Activated T-cell treated with anti-CD3 and anti-CD28 coated beads, Interleukin-2, amount 50 U/mL, for 24 hours (primary cell): Measurements from ENCODE around the gene NKX1-1.

Experiments used
- DNase-seq: peaks from one replicate; pipeline ENCODE4 v3.0.0-alpha.2; 2020
- H3K27ac Mint-ChIP-seq: 2 replicates; pipeline ENCODE4 v1.8.0; 2020; ENCODE audit warnings: mild to moderate bottlenecking, mixed read lengths
- H3K27me3 Mint-ChIP-seq: 2 replicates; pipeline ENCODE4 v1.8.0; 2020; ENCODE audit warnings: mixed read lengths
- H3K36me3 Mint-ChIP-seq: 2 replicates; pipeline ENCODE4 v1.8.0; 2020; ENCODE audit warnings: low read depth, mixed read lengths
- H3K4me1 Mint-ChIP-seq: 2 replicates; pipeline ENCODE4 v1.8.0; 2020; ENCODE audit warnings: low read depth, mixed read lengths
- H3K4me3 Mint-ChIP-seq: 2 replicates; pipeline ENCODE4 v1.8.0; 2020; ENCODE audit warnings: mild to moderate bottlenecking, moderate library complexity, mixed read lengths
- H3K9me3 Mint-ChIP-seq: 2 replicates; pipeline ENCODE4 v1.8.0; 2020; ENCODE audit warnings: mixed read lengths

The NKX1-1 gene

GRCh38 chr4:1368421-1369090 lies 37.7 kb downstream of the NKX1-1 start:
- Mint-ChIP-seq H3K36me3 (peaks cover 52% of the 10 kb centered on the region), H3K4me1 (no peaks in the 10 kb centered on the region)

DNA sequence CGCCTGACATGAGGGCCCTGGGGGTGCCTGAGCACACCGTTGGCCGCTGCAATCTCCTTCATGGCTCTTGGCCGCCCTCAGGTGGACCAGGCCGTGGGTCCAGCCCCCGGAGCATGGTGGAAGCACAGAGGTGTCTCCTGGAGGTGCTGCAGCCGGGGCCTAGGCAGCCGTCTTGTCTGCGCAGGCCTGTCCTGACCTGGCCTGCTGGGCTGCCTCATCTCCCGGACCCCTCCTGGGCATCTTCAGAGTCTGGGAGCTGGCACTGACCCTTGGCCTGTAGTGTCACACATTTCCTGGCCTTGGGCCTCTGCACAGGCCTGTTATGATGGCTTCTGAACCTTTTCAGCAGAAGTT lies 38.3 kb downstream of the NKX1-1 start:
- H3K27me3 Mint-ChIP-seq: no peaks in the 10 kb centered on the region
- H3K9me3 Mint-ChIP-seq: no peaks in the 10 kb centered on the region
- H3K4me3 Mint-ChIP-seq: no peak overlapping the region
- DNase-seq: no peak
- no peaks in the 10 kb centered on the region for H3K4me1 Mint-ChIP-seq
- H3K36me3 Mint-ChIP-seq: peaks cover 50% of the 10 kb centered on the region
- no peak overlapping the region for H3K27ac Mint-ChIP-seq

More at GRCh38 chr4:1368421-1369090, 37.7 kb downstream of the NKX1-1 start:
- DNase-seq: no peak
- Mint-ChIP-seq H3K4me3 (no peak overlapping the region), H3K27me3 (no peaks in the 10 kb centered on the region), H3K27ac (no peak overlapping the region), H3K9me3 (no peaks in the 10 kb centered on the region)

- Mint-ChIP-seq H3K4me1 (no peaks in the 10 kb centered on the region), H3K27ac (no peak overlapping the region), H3K27me3 (no peaks in the 10 kb centered on the region), H3K4me3 (no peak overlapping the region), H3K9me3 (no peaks in the 10 kb centered on the region), H3K36me3 (peaks cover 44% of the 10 kb centered on the region)
- no peak for DNase-seq
Observed at GRCh38 chr4:1367230-1367935, 38.9 kb downstream of the NKX1-1 start.

DNA sequence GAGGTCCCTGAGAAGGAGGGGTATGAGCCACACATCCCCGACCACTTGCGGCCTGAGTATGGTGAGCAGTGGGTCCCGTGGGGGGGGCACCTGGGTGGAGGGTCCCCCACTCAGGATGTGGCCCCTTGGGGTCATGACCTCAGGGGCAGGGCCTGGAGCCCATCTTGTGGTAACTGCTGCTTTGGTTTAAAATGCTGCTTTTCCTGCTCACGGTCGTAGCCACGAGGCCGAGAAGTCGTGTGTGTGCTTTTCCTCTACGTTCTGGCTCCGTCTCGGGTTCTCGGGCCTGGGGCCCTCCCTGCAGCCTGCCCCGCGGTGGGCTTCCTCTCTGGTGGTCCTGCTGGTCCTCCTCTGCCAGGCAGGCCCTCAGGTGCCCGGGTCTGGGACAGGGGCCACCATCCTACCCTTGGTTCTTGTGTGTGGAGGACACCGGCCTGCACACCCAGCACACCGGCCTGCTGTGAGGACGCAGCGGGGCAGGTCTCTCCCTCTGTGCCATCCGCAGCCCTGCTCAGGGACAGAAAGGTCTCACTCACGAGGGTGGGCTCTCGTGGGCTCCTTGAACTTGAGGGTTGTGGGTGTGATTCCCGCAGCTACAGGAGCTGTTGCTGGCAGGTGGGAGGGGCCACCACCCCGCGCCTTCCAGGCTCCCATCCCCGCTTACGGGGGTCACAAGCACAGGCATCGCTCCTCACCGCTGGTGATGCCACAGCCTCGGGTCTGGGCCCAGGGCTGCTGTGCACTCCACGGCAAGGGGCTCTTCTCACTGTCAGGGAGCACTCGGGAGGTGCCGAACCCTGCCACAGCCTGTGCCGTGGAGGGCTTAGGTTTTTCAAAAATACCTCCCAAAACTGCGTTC lies 39.6 kb downstream of the NKX1-1 start:
- H3K4me1 Mint-ChIP-seq: no peaks in the 10 kb centered on the region
- no peaks in the 10 kb centered on the region for H3K27me3 Mint-ChIP-seq
- H3K9me3 Mint-ChIP-seq: no peaks in the 10 kb centered on the region
- peaks cover 42% of the 10 kb centered on the region for H3K36me3 Mint-ChIP-seq
- H3K27ac Mint-ChIP-seq: no peak overlapping the region
- no peak for DNase-seq
- no peak overlapping the region for H3K4me3 Mint-ChIP-seq

- H3K27me3 Mint-ChIP-seq: no peaks in the 10 kb centered on the region
- H3K4me1 Mint-ChIP-seq: no peaks in the 10 kb centered on the region
- H3K9me3 Mint-ChIP-seq: no peaks in the 10 kb centered on the region
- no peak overlapping the region for H3K4me3 Mint-ChIP-seq
- H3K36me3 Mint-ChIP-seq: peaks cover 36% of the 10 kb centered on the region
- no peak overlapping the region for H3K27ac Mint-ChIP-seq
- no peak for DNase-seq
Observed at GRCh38 chr4:1365271-1366178, 40.7 kb downstream of the NKX1-1 start.

DNA sequence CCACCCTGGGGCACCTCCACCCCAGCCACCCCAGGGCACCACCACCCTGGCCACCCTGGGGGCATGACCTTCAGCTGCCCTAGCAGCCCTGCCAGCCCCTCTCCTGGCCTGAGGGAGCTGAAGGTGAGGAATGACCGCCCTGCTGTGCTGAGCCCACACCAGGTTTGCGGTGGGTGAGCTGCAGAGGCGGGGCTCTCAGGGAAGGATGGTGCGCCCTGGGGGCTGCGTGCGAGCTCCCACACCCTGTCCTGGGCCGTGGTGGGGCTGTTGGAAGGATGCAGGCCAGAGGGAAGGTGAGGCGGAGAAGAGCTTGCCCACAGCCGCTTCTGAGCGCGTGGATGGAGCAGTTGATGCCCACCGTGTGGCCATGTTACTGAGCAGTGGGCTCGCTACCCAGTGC lies 41.5 kb downstream of the NKX1-1 start:
- H3K4me1 Mint-ChIP-seq: no peaks in the 10 kb centered on the region
- H3K27me3 Mint-ChIP-seq: no peaks in the 10 kb centered on the region
- H3K36me3 Mint-ChIP-seq: peaks cover 35% of the 10 kb centered on the region
- DNase-seq: no peak
- H3K9me3 Mint-ChIP-seq: no peaks in the 10 kb centered on the region
- no peak overlapping the region for H3K4me3 Mint-ChIP-seq
- no peak overlapping the region for H3K27ac Mint-ChIP-seq

GRCh38 chr4:1364217-1364616 lies 42.0 kb downstream of the NKX1-1 start:
- Mint-ChIP-seq H3K9me3 (no peaks in the 10 kb centered on the region), H3K4me1 (no peaks in the 10 kb centered on the region), H3K27me3 (no peaks in the 10 kb centered on the region), H3K36me3 (peaks cover 38% of the 10 kb centered on the region), H3K27ac (no peak overlapping the region), H3K4me3 (no peak overlapping the region)
- no peak for DNase-seq

DNA sequence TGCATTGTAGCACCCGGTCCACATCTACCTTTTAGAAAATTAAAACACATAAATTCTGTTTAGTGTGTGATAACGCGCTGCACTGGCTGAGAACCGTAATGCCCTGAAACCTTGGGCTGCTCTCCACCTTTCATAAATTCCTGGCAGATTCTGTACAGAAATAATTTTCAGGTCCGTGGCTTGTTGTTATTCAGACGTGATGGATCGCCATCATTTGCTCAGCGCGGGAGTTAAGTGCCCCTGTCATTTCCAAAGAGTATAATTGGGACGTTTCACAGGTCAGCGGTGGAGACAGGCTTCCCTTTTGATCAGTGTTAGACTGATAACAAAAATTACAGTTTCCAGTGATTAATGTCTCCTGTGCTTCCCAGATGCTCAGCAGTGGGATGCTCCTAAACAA lies 42.7 kb downstream of the NKX1-1 start:
- Mint-ChIP-seq H3K9me3 (no peaks in the 10 kb centered on the region), H3K27me3 (no peaks in the 10 kb centered on the region), H3K27ac (no peak overlapping the region), H3K36me3 (peaks cover 45% of the 10 kb centered on the region), H3K4me1 (no peaks in the 10 kb centered on the region), H3K4me3 (no peak overlapping the region)
- DNase-seq: no peak

GRCh38 chr4:1362521-1362920 lies 43.7 kb downstream of the NKX1-1 start:
- no peaks in the 10 kb centered on the region for H3K27me3 Mint-ChIP-seq
- no peak overlapping the region for H3K27ac Mint-ChIP-seq
- no peak overlapping the region for H3K4me3 Mint-ChIP-seq
- no peaks in the 10 kb centered on the region for H3K9me3 Mint-ChIP-seq
- no peaks in the 10 kb centered on the region for H3K4me1 Mint-ChIP-seq
- no peak for DNase-seq
- H3K36me3 Mint-ChIP-seq: peaks cover 44% of the 10 kb centered on the region

- no peak overlapping the region for H3K27ac Mint-ChIP-seq
- H3K4me3 Mint-ChIP-seq: no peak overlapping the region
- H3K36me3 Mint-ChIP-seq: peaks cover 39% of the 10 kb centered on the region
- H3K27me3 Mint-ChIP-seq: no peaks in the 10 kb centered on the region
- no peaks in the 10 kb centered on the region for H3K9me3 Mint-ChIP-seq
- no peaks in the 10 kb centered on the region for H3K4me1 Mint-ChIP-seq
- no peak for DNase-seq
Observed at GRCh38 chr4:1362046-1362445, 44.2 kb downstream of the NKX1-1 start.

GRCh38 chr4:1361431-1361830 lies 44.8 kb downstream of the NKX1-1 start:
- no peaks in the 10 kb centered on the region for H3K4me1 Mint-ChIP-seq
- H3K4me3 Mint-ChIP-seq: no peak overlapping the region
- no peaks in the 10 kb centered on the region for H3K27me3 Mint-ChIP-seq
- no peak overlapping the region for H3K27ac Mint-ChIP-seq
- no peaks in the 10 kb centered on the region for H3K9me3 Mint-ChIP-seq
- H3K36me3 Mint-ChIP-seq: peaks cover 42% of the 10 kb centered on the region
- no peak for DNase-seq

GRCh38 chr4:1360423-1361283 lies 45.6 kb downstream of the NKX1-1 start:
- no peak overlapping the region for H3K4me3 Mint-ChIP-seq
- H3K4me1 Mint-ChIP-seq: no peaks in the 10 kb centered on the region
- DNase-seq: no peak
- no peaks in the 10 kb centered on the region for H3K9me3 Mint-ChIP-seq
- H3K36me3 Mint-ChIP-seq: peaks cover 42% of the 10 kb centered on the region
- no peak overlapping the region for H3K27ac Mint-ChIP-seq
- H3K27me3 Mint-ChIP-seq: no peaks in the 10 kb centered on the region

DNA sequence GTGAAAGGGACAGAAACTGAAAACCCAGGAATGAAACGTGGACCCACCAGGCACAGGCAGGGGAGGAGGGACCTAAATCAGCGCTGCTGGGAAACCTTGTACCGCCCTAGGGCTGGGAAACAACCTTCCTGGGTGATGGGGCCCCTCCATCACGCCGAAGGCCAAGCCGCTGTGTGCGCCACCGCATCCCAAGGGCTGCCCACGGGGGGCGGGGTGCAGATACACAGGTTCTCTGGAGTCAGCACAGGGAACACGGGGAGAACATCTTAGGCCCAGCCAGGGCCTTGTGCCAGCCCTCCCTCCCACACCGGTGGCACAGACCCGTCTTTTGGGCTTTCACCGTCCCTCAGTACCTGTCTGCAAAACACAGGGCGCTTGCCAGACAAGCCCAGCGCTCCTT lies 46.3 kb downstream of the NKX1-1 start:
- H3K36me3 Mint-ChIP-seq: peaks cover 45% of the 10 kb centered on the region

More for the DNA sequence above, 46.3 kb downstream of the NKX1-1 start:
- no peaks in the 10 kb centered on the region for H3K4me1 Mint-ChIP-seq
- no peaks in the 10 kb centered on the region for H3K9me3 Mint-ChIP-seq
- H3K27ac Mint-ChIP-seq: no peak overlapping the region
- no peak overlapping the region for H3K4me3 Mint-ChIP-seq
- H3K27me3 Mint-ChIP-seq: no peaks in the 10 kb centered on the region
- no peak for DNase-seq
